Measurements from ENCODE around the gene ZNF777. TPM values are rescaled to one million over a fixed set of nuclear protein-coding genes. Genes with fewer than 3 reads are reported as not detected.

ZNF777 gene
- total and polyA plus RNA-seq, 2 of the 4 experiments (the other 2 are of a cell fraction), result 3.2 to 6.5 TPM

- no peak overlapping the region for H3K14ac ChIP-seq (replicated peaks; ENCODE audit: low read depth, low read length)
- no peak for ATAC-seq (ENCODE audit: low read depth)
- H3K27me3 ChIP-seq (ENCODE audit: control insufficient read depth, insufficient read depth, low read length), result peaks cover 3% of the 10 kb centered on the region
- H3K4ac ChIP-seq (ENCODE audit: low read depth, low read length), result no peak overlapping the region
- intact Hi-C loops (cut with micrococcal nuclease) (no loop called here), in situ Hi-C loops (cut with MboI; ENCODE audit: low sequenced_read_pairs) (no loop called here), dilution Hi-C loops (cut with HindIII; ENCODE audit: low sequenced_read_pairs, unreplicated experiment) (no loop called here)
- no peaks in the 10 kb centered on the region for H3K36me3 ChIP-seq (ENCODE audit: control insufficient read depth, insufficient read depth, low read length)
- no peak overlapping the region for H3K4me3 ChIP-seq (ENCODE audit: insufficient read depth, low read depth, low read length)
- H3K9me3 ChIP-seq (ENCODE audit: control insufficient read depth, insufficient read depth, low read length), result peaks cover 5% of the 10 kb centered on the region
- H3K18ac ChIP-seq (ENCODE audit: low read depth, low read length), result no peak overlapping the region
- no peak overlapping the region for H3K23ac ChIP-seq (ENCODE audit: low read depth, low read length)
- no peak overlapping the region for H2AK5ac ChIP-seq (ENCODE audit: low read depth, low read length)
- H3K4me1 ChIP-seq (ENCODE audit: control insufficient read depth, insufficient read depth, low read length), result no peaks in the 10 kb centered on the region
- H3K79me1 ChIP-seq (ENCODE audit: low read depth in 1 of 2, low read length in 2 of 2), result no peaks in the 10 kb centered on the region
- no TSS peak for BruUV-seq (replicated peaks)
- no peak overlapping the region for H3K27ac ChIP-seq (ENCODE audit: insufficient read depth, low read length)
- H2AFZ ChIP-seq (replicated peaks; ENCODE audit: low read length, poor library complexity), result no peak overlapping the region
- no peak overlapping the region for H2BK120ac ChIP-seq (ENCODE audit: low read depth, low read length)
- H3K9ac ChIP-seq (ENCODE audit: low read depth, low read length), result no peak overlapping the region
- H3K9me1 ChIP-seq (ENCODE audit: insufficient read depth, low read length), result no peaks in the 10 kb centered on the region
- H2BK20ac ChIP-seq (ENCODE audit: low read depth, low read length), result no peak overlapping the region
- H4K8ac ChIP-seq (ENCODE audit: low read depth in 2 of 2, low read length in 2 of 2), result no peak overlapping the region
- no peak overlapping the region for H4K91ac ChIP-seq (ENCODE audit: insufficient read depth, low read depth, low read length)
- no peak for DNase-seq
- H2AK9ac ChIP-seq (replicated peaks; ENCODE audit: low read depth, low read length, poor library complexity), result no peak overlapping the region
- no peak overlapping the region for H2BK15ac ChIP-seq (ENCODE audit: low read depth, low read length)
- no peak overlapping the region for H4K5ac ChIP-seq (ENCODE audit: low read depth, low read length)
- TF ChIP-seq BHLHE40 (IDR thresholded peaks at IDR 0.05; ENCODE audit: low read depth, low read length) (no peak), CEBPB (IDR thresholded peaks at IDR 0.05; ENCODE audit: low read depth, low read length) (no peak), POLR2A (IDR thresholded peaks at IDR 0.05; ENCODE audit: low read depth, low read length) (no peak), MAFK (IDR thresholded peaks at IDR 0.05; ENCODE audit: low read depth, low read length) (no peak), RAD21 (IDR thresholded peaks at IDR 0.05; ENCODE audit: low read length) (no peak), ELK1 (IDR thresholded peaks at IDR 0.05; ENCODE audit: borderline replicate concordance, low read depth, low read length) (no peak), USF2 (IDR thresholded peaks at IDR 0.05; ENCODE audit: low read depth, low read length) (no peak), FOS (IDR thresholded peaks at IDR 0.05; ENCODE audit: low read depth, low read length) (no peak), CHD1 (IDR thresholded peaks at IDR 0.05; ENCODE audit: low read depth, low read length) (no peak)
- TF ChIP-seq, protein P1, sequence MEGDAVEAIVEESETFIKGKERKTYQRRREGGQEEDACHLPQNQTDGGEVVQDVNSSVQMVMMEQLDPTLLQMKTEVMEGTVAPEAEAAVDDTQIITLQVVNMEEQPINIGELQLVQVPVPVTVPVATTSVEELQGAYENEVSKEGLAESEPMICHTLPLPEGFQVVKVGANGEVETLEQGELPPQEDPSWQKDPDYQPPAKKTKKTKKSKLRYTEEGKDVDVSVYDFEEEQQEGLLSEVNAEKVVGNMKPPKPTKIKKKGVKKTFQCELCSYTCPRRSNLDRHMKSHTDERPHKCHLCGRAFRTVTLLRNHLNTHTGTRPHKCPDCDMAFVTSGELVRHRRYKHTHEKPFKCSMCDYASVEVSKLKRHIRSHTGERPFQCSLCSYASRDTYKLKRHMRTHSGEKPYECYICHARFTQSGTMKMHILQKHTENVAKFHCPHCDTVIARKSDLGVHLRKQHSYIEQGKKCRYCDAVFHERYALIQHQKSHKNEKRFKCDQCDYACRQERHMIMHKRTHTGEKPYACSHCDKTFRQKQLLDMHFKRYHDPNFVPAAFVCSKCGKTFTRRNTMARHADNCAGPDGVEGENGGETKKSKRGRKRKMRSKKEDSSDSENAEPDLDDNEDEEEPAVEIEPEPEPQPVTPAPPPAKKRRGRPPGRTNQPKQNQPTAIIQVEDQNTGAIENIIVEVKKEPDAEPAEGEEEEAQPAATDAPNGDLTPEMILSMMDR (conservative IDR thresholded peaks at IDR 0.05; ENCODE audit: low read depth, low read length), result no peak
- no peak overlapping the region for H3K56ac ChIP-seq (ENCODE audit: extremely low read depth, insufficient read depth, low read length)
- ChIA-PET CTCF (no interaction called here), POLR2A (ENCODE audit: unreplicated experiment) (no interaction called here)
- no peak overlapping the region for H3K4me2 ChIP-seq (ENCODE audit: low read depth, low read length)
- H2BK5ac ChIP-seq (ENCODE audit: low read depth, low read length, poor library complexity, severe bottlenecking), result no peak overlapping the region
- WGBS, 2 experiments (ENCODE audit: extremely low coverage in 2 of 2, insufficient read length in 1 of 2), result 70% methylated on average over 8 of the region's 14 CpGs; no CpG with 5 or more reads in 1 of the 2 experiments
- no peaks in the 10 kb centered on the region for H4K20me1 ChIP-seq (ENCODE audit: insufficient read depth, low read length)
These were observed 63.3 kb downstream of the ZNF777 start for GRCh38 chr7:149397470-149398043.

Data from IMR-90 (cell line).